SU-DHL-6 (cell line): ENCODE data around the gene ATP5PB.

Source experiments
- H2AFZ ChIP-seq: fragments of 200-600 bp; sonication (generic); 2 replicates; pipeline ENCODE4 v1.6.1; 2014; ENCODE audit warnings: low read depth, mild to moderate bottlenecking, moderate library complexity, mixed read lengths, antibody characterized with exemption, low read length; ENCODE audit not compliant: severe bottlenecking
- H3F3A ChIP-seq: fragments of 200-600 bp; shearing (Covaris generic); 2 replicates; pipeline ENCODE4 v1.6.0; 2016; ENCODE audit warnings: antibody characterized with exemption, mild to moderate bottlenecking; ENCODE audit not compliant: insufficient read depth
- H3K27ac ChIP-seq: fragments of 200-600 bp; sonication (generic); 2 replicates; pipeline ENCODE4 v1.5.1; 2016; ENCODE audit warnings: low read depth, mild to moderate bottlenecking, low read length, moderate library complexity, mixed read lengths
- H3K27me3 ChIP-seq: fragments of 200-600 bp; sonication (generic), shearing (Covaris generic); 2 replicates; pipeline ENCODE4 v1.6.0; 2014; ENCODE audit warnings: mild to moderate bottlenecking, low read length
- H3K36me3 ChIP-seq: fragments of 200-600 bp; sonication (generic); 2 replicates; pipeline ENCODE4 v1.6.1; 2014; ENCODE audit warnings: mild to moderate bottlenecking, low read length, mixed read lengths
- H3K4me2 ChIP-seq: fragments of 300-600, 200-600 bp; shearing (Covaris generic), sonication (generic); 2 replicates; pipeline ENCODE4 v1.6.0; 2014; ENCODE audit warnings: low read length, low read depth, mild to moderate bottlenecking; ENCODE audit not compliant: poor library complexity, severe bottlenecking
- H3K4me3 ChIP-seq: fragments of 200-600 bp; sonication (generic); 2 replicates; pipeline ENCODE4 v1.5.1; 2014; ENCODE audit warnings: antibody characterized with exemption, low read length, mild to moderate bottlenecking, mixed read lengths; ENCODE audit not compliant: insufficient read depth, poor library complexity, severe bottlenecking
- H3K79me2 ChIP-seq: fragments of 200-600 bp; sonication (generic); 2 replicates; pipeline ENCODE4 v1.6.1; 2014; ENCODE audit warnings: mild to moderate bottlenecking, low read length, moderate library complexity; ENCODE audit not compliant: insufficient read depth
- H3K9ac ChIP-seq: fragments of 200-600 bp; sonication (generic); 2 replicates; pipeline ENCODE4 v1.7.0; 2014; ENCODE audit warnings: mild to moderate bottlenecking, low read length
- H3K9me2 ChIP-seq: fragments of 200-600 bp; sonication (generic); replicated peaks from 2 replicates; pipeline ENCODE4 v1.6.1; 2014; ENCODE audit warnings: low read length; ENCODE audit not compliant: insufficient read depth
- H3K9me3 ChIP-seq: fragments of 200-600 bp; sonication (generic); 2 replicates; pipeline ENCODE4 v1.6.1; 2014; ENCODE audit warnings: low read length, mixed read lengths; ENCODE audit not compliant: insufficient read depth
- H4K20me1 ChIP-seq: fragments of 200-600 bp; sonication (generic); 2 replicates; pipeline ENCODE4 v1.6.1; 2014; ENCODE audit warnings: low read depth, mild to moderate bottlenecking, antibody characterized with exemption, low read length, moderate library complexity, mixed read lengths
- CTCF ChIP-seq: fragments of 200-600 bp; sonication (generic); IDR thresholded peaks from one replicate; pipeline ENCODE4 v1.5.1; 2017; ENCODE audit warnings: antibody characterized with exemption, mild to moderate bottlenecking, low read length, moderate library complexity; ENCODE audit not compliant: insufficient read depth, poor library complexity, severe bottlenecking
- EZH2phosphoT487 ChIP-seq: fragments of 200-600 bp; sonication (generic), shearing (Covaris generic); conservative IDR thresholded peaks from 2 replicates; pipeline ENCODE4 v1.6.1; 2018; ENCODE audit warnings: mild to moderate bottlenecking, antibody characterized with exemption, low read length, moderate library complexity, mixed read lengths

The ATP5PB gene

GRCh38 chr1:111444031-111444430, 5.2 kb upstream of the ATP5PB start:
- Histone ChIP-seq H3K9ac (no peak overlapping the region), H3K36me3 (peaks cover 26% of the 10 kb centered on the region)

GRCh38 chr1:111446546-111446945, 2.7 kb upstream of the ATP5PB start:
- no peak overlapping the region for H3K4me3 ChIP-seq
- no peaks in the 10 kb centered on the region; the same call in 1 of the 2 replicates for H4K20me1 ChIP-seq
- H3K79me2 ChIP-seq: peaks cover 64% of the 10 kb centered on the region

More at GRCh38 chr1:111444031-111444430, 5.2 kb upstream of the ATP5PB start:
- Histone ChIP-seq H3K9me2 (no peaks in the 10 kb centered on the region), H2AFZ (no peak overlapping the region), H3K4me3 (no peak overlapping the region), H3K79me2 (peaks cover 46% of the 10 kb centered on the region), H3K27me3 (no peaks in the 10 kb centered on the region), H3K4me2 (no peak overlapping the region), H3F3A (no peaks in the 10 kb centered on the region), H3K27ac (no peak overlapping the region), H3K9me3 (no peaks in the 10 kb centered on the region), H4K20me1 (no peaks in the 10 kb centered on the region; the same call in 1 of the 2 replicates)
- TF ChIP-seq EZH2phosphoT487 (no peak), CTCF (no peak)

GRCh38 chr1:111446967-111447892, 2.0 kb upstream of the ATP5PB start:
- no peaks in the 10 kb centered on the region for H3K9me3 ChIP-seq
- peak overlapping the region; percentile 92 for H3K4me2 ChIP-seq
- no peak overlapping the region for H2AFZ ChIP-seq
- no peaks in the 10 kb centered on the region; the same call in 1 of the 2 replicates for H4K20me1 ChIP-seq
- H3K79me2 ChIP-seq: peaks cover 70% of the 10 kb centered on the region
- no peaks in the 10 kb centered on the region for H3K27me3 ChIP-seq
- TF ChIP-seq CTCF (no peak), EZH2phosphoT487 (no peak)
- H3K9ac ChIP-seq: peak overlapping the region; percentile 93
- no peaks in the 10 kb centered on the region for H3F3A ChIP-seq
- H3K9me2 ChIP-seq: no peaks in the 10 kb centered on the region
- peak overlapping the region; percentile 98 for H3K4me3 ChIP-seq
- peaks cover 19% of the 10 kb centered on the region; the same call in 1 of the 2 replicates for H3K36me3 ChIP-seq
- no peak overlapping the region; the same call in 1 of the 2 replicates for H3K27ac ChIP-seq

More at GRCh38 chr1:111446546-111446945, 2.7 kb upstream of the ATP5PB start:
- no peak for TF ChIP-seq CTCF
- TF ChIP-seq EZH2phosphoT487: no peak
- Histone ChIP-seq H3K27me3 (no peaks in the 10 kb centered on the region), H2AFZ (no peak overlapping the region), H3K9me2 (no peaks in the 10 kb centered on the region), H3K9ac (no peak overlapping the region), H3F3A (no peaks in the 10 kb centered on the region), H3K27ac (no peak overlapping the region), H3K36me3 (peaks cover 20% of the 10 kb centered on the region; the same call in 1 of the 2 replicates), H3K4me2 (peak overlapping the region; percentile 92), H3K9me3 (no peaks in the 10 kb centered on the region)
